HG02852 (cell line): Measurements from ENCODE around the gene PTDSS2.

Experiments used
- ATAC-seq: cut with Tn5 transposase; IDR thresholded peaks from one replicate; pipeline ENCODE4 v1.9.1; 2021; ENCODE audit warnings: mild to moderate bottlenecking, moderate library complexity; ENCODE audit not compliant: unreplicated experiment

Gene PTDSS2

GRCh38 chr11:445765-446588, 4.1 kb upstream of the PTDSS2 start:
- no peak for ATAC-seq

GRCh38 chr11:446891-447290, 3.2 kb upstream of the PTDSS2 start:
- ATAC-seq = no peak

GRCh38 chr11:447923-448731, 2.0 kb upstream of the PTDSS2 start:
- peak; percentile 39 for ATAC-seq

- peak; percentile 4 for ATAC-seq
These were observed 851 bp downstream of the PTDSS2 start for GRCh38 chr11:450809-451451.

GRCh38 chr11:451738-452137, 1.7 kb downstream of the PTDSS2 start:
- ATAC-seq = no peak

GRCh38 chr11:452203-452744, 2.2 kb downstream of the PTDSS2 start:
- no peak for ATAC-seq

- ATAC-seq = no peak
These were observed 2.9 kb downstream of the PTDSS2 start for GRCh38 chr11:452916-453527.

GRCh38 chr11:453564-453963, 3.5 kb downstream of the PTDSS2 start:
- no peak for ATAC-seq

- no peak for ATAC-seq
These were observed 4.0 kb downstream of the PTDSS2 start for GRCh38 chr11:454043-454442.

- no peak for ATAC-seq
These were observed 4.9 kb downstream of the PTDSS2 start for GRCh38 chr11:454801-455565.

- ATAC-seq = no peak
These were observed 5.6 kb downstream of the PTDSS2 start for GRCh38 chr11:455566-456147.

- no peak for ATAC-seq
These were observed 6.5 kb downstream of the PTDSS2 start for GRCh38 chr11:456533-456932.

GRCh38 chr11:457111-457760, 7.2 kb downstream of the PTDSS2 start:
- ATAC-seq = no peak

GRCh38 chr11:459511-460220, 9.6 kb downstream of the PTDSS2 start:
- ATAC-seq = no peak

GRCh38 chr11:460331-461199, 10.5 kb downstream of the PTDSS2 start:
- ATAC-seq = no peak

- no peak for ATAC-seq
These were observed 11.5 kb downstream of the PTDSS2 start for GRCh38 chr11:461626-462025.

- ATAC-seq = no peak
These were observed 12.2 kb downstream of the PTDSS2 start for GRCh38 chr11:462107-462890.
